KBM-7 (cell line): ENCODE measurements around the gene MYOG.

Experiments
- DNase-seq: peaks from one replicate; pipeline ENCODE4 v3.0.0-alpha.2; 2015
- in situ Hi-C: fragments of 300-500 bp; cut with MboI; formaldehyde crosslinking; loops from 2 replicates; pipeline ENCODE4 v1.14.3; 2020; ENCODE audit warnings: low sequenced_read_pairs, low pct_unique_long_range_greater_than_20kb, mixed read lengths

The MYOG gene

DNA sequence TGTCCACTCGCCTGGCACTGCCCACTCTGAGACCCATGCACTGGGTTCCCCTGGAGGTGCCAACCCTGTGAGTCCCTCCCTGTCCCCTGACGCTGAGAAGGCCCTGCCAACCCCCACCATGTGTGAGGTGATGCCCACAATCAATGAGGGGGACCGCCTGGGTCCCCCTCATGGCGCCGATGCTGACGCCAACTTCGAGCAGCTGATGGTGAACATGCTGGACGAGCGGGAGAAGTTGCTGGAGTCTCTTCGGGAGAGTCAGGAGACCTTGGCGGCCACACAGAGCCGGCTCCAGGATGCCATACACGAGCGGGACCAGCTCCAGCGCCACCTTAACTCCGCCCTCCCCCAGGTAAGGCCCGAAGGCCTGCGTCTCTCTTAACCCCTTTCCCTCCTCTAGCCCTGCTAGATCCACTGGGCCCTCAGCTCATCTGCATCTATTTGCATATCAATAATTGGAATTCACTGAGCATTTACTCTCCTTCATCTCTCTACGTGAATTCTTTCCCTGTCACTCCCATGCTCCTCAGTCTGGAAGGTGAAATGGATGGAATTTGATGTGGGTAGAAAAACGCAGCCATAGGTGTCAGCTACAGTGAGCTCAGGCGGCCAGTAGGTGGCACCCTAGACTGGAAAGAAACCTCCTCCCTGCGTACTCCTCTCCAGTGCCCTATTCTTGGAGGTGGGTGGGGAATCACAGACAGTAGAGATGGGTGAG is 46.8 kb downstream of the MYOG start:
- peak; percentile 74 for DNase-seq
- in situ Hi-C loops = no loop called here

DNA sequence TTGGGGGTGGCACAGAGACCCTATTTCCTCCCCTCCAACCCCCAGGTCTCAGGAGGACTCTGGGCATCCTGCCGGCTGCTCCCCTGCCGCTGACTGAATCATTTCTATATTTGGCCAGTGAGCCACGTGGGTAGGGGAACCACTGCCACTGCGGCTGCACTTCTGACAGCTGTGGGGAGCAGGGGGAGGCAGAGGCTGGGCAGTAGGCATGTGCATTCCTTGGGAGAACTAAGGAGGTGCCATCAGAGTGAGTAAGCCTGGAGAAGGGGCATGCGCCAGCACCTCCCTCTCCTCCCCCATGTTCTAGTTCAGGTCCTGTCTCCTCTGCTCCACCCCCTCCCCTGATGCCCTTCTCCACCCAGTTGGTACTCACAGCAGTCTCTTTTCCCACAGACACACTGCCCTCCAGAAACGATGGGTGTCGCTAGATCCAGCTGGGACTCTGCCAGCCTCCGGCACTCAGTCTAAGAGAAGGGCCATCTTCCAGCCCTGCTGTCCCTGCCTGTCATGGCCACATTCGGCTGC is 47.5 kb downstream of the MYOG start:
- in situ Hi-C loops = no loop called here
- DNase-seq = no peak

DNA sequence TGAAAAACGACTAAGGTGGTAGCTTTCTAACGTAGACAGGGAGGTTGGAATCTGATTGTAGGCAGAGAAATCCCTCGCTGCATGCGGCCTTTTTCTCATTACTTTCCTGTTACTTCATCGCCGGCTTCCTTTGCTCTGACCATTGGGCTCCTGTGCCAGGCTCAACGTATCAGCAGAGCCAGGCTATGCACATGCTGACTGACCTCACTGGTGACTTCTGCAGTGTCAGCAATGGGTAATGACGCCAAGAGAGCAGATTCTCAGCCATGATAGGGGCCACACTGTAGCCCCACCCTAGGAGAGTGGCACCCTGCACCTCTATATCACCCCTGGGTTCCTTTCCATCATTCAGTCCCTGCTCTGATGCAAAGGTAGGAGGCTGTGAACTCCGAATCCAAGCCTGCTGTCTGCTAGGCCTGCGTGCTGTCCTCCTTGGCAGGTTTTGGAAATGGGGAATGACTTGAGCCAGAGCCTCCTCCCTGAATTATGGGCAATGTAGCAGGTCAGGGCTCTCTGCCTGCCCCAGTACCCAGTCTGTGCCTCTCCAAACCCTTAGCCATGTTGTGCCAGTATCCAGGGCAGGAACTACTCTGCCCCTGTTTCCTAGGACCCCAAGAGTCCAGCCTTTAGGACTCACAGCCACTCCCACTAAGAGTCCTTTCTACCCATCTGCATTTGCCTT is 48.2 kb downstream of the MYOG start:
- in situ Hi-C loops = no loop called here
- no peak for DNase-seq

DNA sequence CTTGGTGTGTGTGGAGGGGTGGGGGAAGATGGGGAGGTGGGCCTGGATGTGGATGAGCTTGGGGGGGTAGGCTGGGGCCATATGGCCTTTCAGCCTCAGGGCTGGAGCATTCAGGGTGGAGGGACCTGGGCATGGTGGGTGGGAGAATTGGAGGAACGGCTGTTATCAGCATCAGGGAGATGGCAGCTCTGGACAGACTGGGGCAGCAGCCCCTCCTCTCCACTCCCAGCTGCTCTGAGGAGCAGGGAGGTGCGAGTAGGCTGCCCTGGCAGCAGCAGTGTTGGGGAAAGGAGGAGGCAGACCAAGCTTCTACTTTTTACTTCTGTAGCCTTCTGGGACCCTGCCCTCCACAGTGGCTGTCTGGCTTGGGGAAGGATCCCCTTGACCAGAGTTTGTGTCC is 49.3 kb downstream of the MYOG start:
- no peak for DNase-seq
- in situ Hi-C loops = no loop called here

DNA sequence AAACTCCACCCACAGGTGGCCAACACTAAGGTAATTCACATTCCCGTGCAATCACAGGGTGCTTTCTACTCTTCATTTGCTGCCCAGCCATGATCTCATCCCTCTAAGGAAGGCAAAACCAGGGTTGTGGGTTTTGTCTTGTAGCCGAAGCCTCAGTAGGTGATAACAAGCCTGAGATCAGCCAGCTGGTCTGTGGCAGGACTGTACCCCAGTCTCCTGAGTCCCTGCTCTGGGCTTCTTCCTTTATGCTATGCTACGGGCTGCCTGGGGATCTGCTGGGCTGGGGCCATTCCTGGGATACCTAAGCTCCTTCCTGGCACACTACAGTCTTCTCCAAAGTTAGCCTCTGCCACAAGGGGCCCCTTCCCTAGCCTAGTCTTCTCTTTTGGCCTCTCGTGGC is 49.7 kb downstream of the MYOG start:
- in situ Hi-C loops = no loop called here

DNA sequence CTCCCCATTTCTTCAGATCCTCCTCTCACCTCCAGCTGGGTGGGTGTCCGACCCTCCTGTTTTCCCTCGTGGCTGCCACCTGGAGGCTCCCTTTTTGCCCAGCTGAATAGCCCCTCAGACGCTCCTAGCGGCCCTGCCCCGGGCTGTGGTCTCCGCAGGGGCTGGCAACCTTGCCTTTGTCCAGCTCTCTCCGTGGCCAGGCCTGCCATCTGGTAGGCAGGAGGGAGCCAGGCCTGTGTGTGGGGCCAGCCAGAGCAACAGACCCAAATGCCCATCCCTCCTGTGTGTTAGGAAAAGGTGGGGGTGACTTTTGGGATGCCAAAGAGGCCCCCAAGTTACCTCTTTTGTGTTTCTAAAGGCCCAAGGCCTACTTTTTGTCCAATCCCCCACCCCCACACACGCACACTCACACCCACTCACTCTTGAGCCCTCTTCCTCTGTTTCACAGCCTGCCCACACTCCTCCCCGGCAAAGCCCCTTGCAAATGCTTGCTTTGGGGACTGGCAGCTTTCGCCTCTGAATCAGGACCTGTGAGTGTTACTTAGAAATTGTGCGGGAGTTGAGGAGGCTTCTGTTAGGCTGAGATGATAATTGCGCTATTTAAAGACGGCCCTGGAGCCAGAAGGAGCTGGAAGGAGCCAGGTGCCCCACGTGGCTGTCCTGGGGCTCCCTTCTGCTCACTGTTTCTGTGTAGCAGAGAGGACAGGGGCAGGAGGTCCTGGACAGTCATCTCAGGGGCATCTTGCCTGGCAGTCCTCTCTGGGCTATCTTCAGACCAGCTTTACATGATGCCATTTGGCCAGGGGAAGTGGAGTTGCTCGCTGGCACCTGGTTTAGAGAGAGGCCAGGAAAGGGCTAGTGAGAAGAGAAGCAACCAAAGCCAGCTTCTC is 50.5 kb downstream of the MYOG start:
- DNase-seq = no peak
- in situ Hi-C loops = no loop called here

More for the DNA sequence above, 49.7 kb downstream of the MYOG start:
- DNase-seq = no peak

DNA sequence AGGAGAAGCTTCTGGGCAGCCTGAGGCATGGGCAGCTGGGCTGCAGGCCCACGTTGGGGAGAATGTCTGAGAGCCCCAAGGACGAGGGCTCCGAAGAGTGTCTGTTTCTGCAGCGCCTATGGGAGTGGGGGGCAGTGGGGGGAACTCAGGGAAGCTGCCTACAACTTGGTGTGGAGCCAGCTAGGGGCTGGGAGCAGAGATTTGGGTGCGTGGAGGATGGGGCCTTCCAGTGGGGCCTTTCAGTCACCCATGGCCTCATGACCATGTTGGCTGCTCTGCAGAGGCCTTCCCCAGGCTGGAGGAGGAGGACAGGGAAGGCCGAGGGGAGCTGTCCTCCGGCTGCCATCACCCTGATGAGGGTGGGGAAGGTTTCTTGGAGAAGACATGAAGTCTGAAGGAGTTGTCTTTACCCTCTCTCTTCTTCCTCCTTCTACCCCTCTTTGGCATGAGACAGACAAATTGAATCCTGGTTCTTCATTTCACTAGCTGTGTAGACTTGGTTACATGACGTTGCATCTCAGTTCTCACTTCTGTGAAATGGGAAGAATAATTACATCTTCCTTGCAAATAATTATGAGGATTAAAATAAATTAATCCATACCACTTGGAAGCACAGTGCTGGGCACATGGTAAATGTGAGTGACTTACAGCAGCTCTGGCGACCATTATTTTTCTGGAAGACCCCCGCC is 51.2 kb downstream of the MYOG start:
- no peak for DNase-seq
- in situ Hi-C loops = no loop called here

DNA sequence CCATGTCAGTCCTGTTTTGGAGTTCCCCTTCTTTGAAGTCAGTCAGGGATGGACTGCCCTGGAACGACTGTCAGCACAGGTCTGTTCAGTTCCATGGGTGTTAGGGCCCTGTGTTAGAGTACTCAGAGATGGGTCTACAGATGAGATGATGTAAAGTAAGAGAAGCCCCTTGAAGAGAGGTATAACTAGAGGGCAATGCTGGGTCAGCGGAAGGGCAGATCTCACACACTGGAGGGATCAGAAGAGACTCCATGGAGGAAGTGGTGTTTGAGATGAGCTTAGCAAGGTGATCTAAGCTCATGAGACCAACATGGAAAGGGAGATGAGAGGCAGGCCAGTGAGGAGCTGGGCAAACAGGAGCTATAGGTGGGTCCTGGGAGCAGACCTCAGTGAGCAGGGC is 51.9 kb downstream of the MYOG start:
- in situ Hi-C loops = no loop called here
- no peak for DNase-seq

DNA sequence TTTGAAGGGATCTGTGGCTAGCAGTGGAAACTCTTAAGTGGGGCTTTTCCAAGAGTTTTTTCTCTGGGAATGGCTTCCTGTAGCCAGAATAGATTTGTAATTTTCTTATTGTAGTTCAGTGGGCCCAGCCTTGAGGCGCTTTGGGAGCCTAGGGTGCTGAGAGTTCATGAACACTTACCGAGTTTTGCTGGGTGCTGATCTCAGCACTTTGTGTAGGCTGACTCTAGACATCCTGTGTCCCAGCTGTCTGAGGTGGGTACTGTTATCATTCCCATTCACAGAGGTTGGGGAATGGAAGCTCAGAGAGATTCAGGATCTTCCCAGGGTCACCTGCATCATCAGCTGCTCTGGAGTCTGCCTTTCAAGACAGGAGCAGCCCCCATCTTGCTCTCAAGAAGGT is 52.5 kb downstream of the MYOG start:
- in situ Hi-C loops = no loop called here

More for the DNA sequence above, 52.5 kb downstream of the MYOG start:
- no peak for DNase-seq
